B cell (primary cell): ENCODE measurements around the gene CRIP3. TPM values are rescaled to one million over a fixed set of nuclear protein-coding genes. Genes with fewer than 3 reads are reported as not detected.
"Not testable (repeated sequence)": the region's sequence is repeated elsewhere in the genome, so short reads cannot be mapped to it uniquely, and the experiment has no call there.

Experiments
- ATAC-seq: fragments of 200-7000 bp; cut with Tn5 transposase; one replicate; pipeline ENCODE4 v1.10.0; 2021; ENCODE audit warnings: low read depth, mild to moderate bottlenecking, moderate number of reproducible peaks, moderate library complexity
- CTCF ChIA-PET: fragments of 350-600 bp; sonication (Branson Sonifier 250); formaldehyde crosslinking; loops from one replicate; lab custom pipeline; 2021; ENCODE audit warnings: antibody characterized with exemption, inconsistent platforms; lab: Charles Lee
- POLR2A ChIA-PET: fragments of 350-600 bp; sonication (Branson Sonifier 250); formaldehyde crosslinking; loops from one replicate; lab custom pipeline; 2021; ENCODE audit warnings: antibody characterized with exemption; lab: Charles Lee
- DNase-seq: peaks from one replicate; pipeline ENCODE4 v3.0.0; 2013
- H2AFZ ChIP-seq: 2 replicates; pipeline ENCODE4 v1.6.1; 2012; ENCODE audit warnings: mild to moderate bottlenecking, low read depth, low read length; ENCODE audit not compliant: insufficient read depth, poor library complexity, severe bottlenecking
- H3K27ac ChIP-seq, 2 donors: 1 replicate in 1 of 2; 2 replicates in 1 of 2; pipeline ENCODE4 v1.5.1; 2012 to 2013; ENCODE audit warnings: low read length in 2 of 2, mild to moderate bottlenecking in 2 of 2, moderate library complexity in 1 of 2
- H3K27me3 ChIP-seq, 4 experiments: fragments of 200-600 bp in 1 of 4; sonication (generic) in 1 of 4; replicated peaks in 1 of 4; 1 replicate in 2 of 4; 2 replicates in 2 of 4; pipeline versions ENCODE4 v1.6.1 to v1.7.0; 2013 to 2016; ENCODE audit warnings: low read length in 3 of 4, mild to moderate bottlenecking in 2 of 4, mixed read lengths in 1 of 4, moderate library complexity in 1 of 4; ENCODE audit not compliant: insufficient read depth in 4 of 4, control insufficient read depth in 3 of 4; ENCODE audit errors: control extremely low read depth in 1 of 4
- H3K36me3 ChIP-seq, 2 experiments: replicated peaks in 1 of 2; 1 replicate in 1 of 2; 2 replicates in 1 of 2; pipeline versions ENCODE4 v1.6.1 to v1.7.1; 2013; ENCODE audit warnings: low read length in 1 of 2; ENCODE audit not compliant: insufficient read depth in 2 of 2, control insufficient read depth in 1 of 2; ENCODE audit errors: control extremely low read depth in 1 of 2, extremely low read depth in 1 of 2
- H3K4me1 ChIP-seq, 2 donors: fragments of 200-600 bp in 1 of 2; sonication (generic) in 1 of 2; 1 replicate in 1 of 2; 2 replicates in 1 of 2; pipeline versions ENCODE4 v1.5.1 to v1.6.1; 2013 to 2017; ENCODE audit warnings: low read length in 2 of 2; ENCODE audit not compliant: control insufficient read depth in 2 of 2, insufficient read depth in 2 of 2
- H3K4me2 ChIP-seq: replicated peaks from 2 replicates; pipeline ENCODE3; 2012; ENCODE audit warnings: mild to moderate bottlenecking, low read depth, low read length; ENCODE audit not compliant: poor library complexity, severe bottlenecking
- H3K4me3 ChIP-seq, 5 experiments: fragments of 200-600 bp in 1 of 5; sonication (generic) in 1 of 5; 1 replicate in 3 of 5; 2 replicates in 2 of 5; pipeline versions ENCODE4 v1.5.1 to v1.7.0; 2011 to 2016; ENCODE audit warnings: low read length in 4 of 5, mild to moderate bottlenecking in 4 of 5, low read depth in 2 of 5, control low read depth in 1 of 5, moderate library complexity in 1 of 5; ENCODE audit not compliant: insufficient read depth in 1 of 5; ENCODE audit errors: control extremely low read depth in 1 of 5, extremely low read depth in 1 of 5
- H3K79me2 ChIP-seq: fragments of 200-600 bp; sonication (generic); one replicate; pipeline ENCODE4 v1.6.0; 2016; ENCODE audit warnings: low read length; ENCODE audit not compliant: control insufficient read depth, insufficient read depth
- H3K9ac ChIP-seq: fragments of 200-600 bp; sonication (generic); 2 replicates; pipeline ENCODE4 v1.6.1; 2017; ENCODE audit warnings: mild to moderate bottlenecking, low read length, moderate library complexity
- H3K9me3 ChIP-seq, 3 donors: one replicate each; pipeline versions ENCODE4 v1.6.1 to v1.7.1; 2013; ENCODE audit warnings: low read length in 2 of 3; ENCODE audit not compliant: control insufficient read depth in 2 of 3, insufficient read depth in 1 of 3; ENCODE audit errors: control extremely low read depth in 1 of 3
- H4K20me1 ChIP-seq: 2 replicates; pipeline ENCODE4 v1.6.0; 2012; ENCODE audit warnings: mild to moderate bottlenecking, low read length; ENCODE audit not compliant: insufficient read depth, control insufficient read depth, poor library complexity, severe bottlenecking
- H3K27ac Mint-ChIP-seq: one replicate; pipeline ENCODE4 v1.8.0; 2021; ENCODE audit warnings: mixed read lengths
- H3K27me3 Mint-ChIP-seq: one replicate; pipeline ENCODE4 v1.8.0; 2021; ENCODE audit warnings: mixed read lengths
- H3K4me1 Mint-ChIP-seq: one replicate; pipeline ENCODE4 v1.8.0; 2021; ENCODE audit warnings: mixed read lengths
- H3K4me3 Mint-ChIP-seq: one replicate; pipeline ENCODE4 v1.8.0; 2021; ENCODE audit warnings: mixed read lengths
- H3K9me3 Mint-ChIP-seq: one replicate; pipeline ENCODE4 v1.8.0; 2022; ENCODE audit warnings: mixed read lengths; ENCODE audit not compliant: insufficient read depth
- EZH2 ChIP-seq: IDR thresholded peaks from 2 replicates; pipeline ENCODE4 v1.6.1; 2012; ENCODE audit warnings: borderline replicate concordance, low read depth, mild to moderate bottlenecking, moderate library complexity, low read length; ENCODE audit not compliant: insufficient read depth, poor library complexity, severe bottlenecking
- WGBS: methylation state at CpG from one replicate; pipeline ENCODE4 v1.1.5; 2013; ENCODE audit warnings: missing lambda C conversion rate; ENCODE audit not compliant: insufficient coverage; 5-methylcytosine and 5-hydroxymethylcytosine counted together
- intact Hi-C: fragments of 100-400 bp; cut with micrococcal nuclease; formaldehyde crosslinking; loops from one replicate; pipeline ENCODE4 v1.10.0; 2022
- polyA plus RNA-seq: library from polyadenylated mRNA; depleted of rRNA; stranded (reverse); fragments of >200 nt; gene quantifications from 2 replicates; pipeline ENCODE4 v1.2.3, GENCODE V29; 2012
- total RNA-seq, 2 donors: library from RNA; stranded (reverse); fragments of 120-200 nt in 1 of 2; gene quantifications; 1 replicate in 1 of 2; 2 replicates in 1 of 2; pipeline versions ENCODE4 v1.2.3 to v1.2.4, GENCODE V29; 2013 to 2022
- TF ChIP-seq, protein P1 (sequence below): fragments of 200-600 bp; IDR thresholded peaks from one replicate; pipeline ENCODE4 v1.8.0; 2022; ENCODE audit warnings: antibody characterized with exemption, mild to moderate bottlenecking

The CRIP3 gene
- total and polyA plus RNA-seq, 2 donors (not counting 1 experiment from before 2014, with no cell fraction given) = 25.8 to 64.6 TPM

DNA sequence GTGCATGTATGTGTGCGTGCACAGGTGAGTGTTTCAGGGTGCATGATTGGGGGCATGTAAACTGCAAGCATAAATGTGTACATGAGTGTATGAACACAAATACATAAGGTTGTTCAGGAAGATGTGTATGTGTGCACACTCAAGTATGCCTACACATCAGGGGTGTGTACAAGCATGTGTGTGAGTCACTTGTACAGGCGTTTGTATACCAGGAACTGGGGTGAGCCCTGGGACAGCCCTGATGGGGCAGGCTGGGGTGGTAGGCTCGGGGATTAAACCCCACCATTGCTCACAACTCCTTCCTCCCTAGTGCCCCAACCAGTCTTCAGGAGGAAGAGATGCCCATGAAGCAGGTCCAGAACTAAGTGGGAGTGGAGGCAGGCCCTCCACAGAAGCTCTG, 4.3 kb downstream of the CRIP3 start:
- no peak overlapping the region for H3K9ac ChIP-seq
- no peak for ATAC-seq
- peaks cover 21% of the 10 kb centered on the region for H3K4me1 Mint-ChIP-seq
- H3K36me3 ChIP-seq = peaks cover 0 to 2% of the 10 kb centered on the region in 2 experiments
- no peak overlapping the region for H3K4me3 Mint-ChIP-seq
- H3K27me3 ChIP-seq = no peaks in the 10 kb centered on the region
- no peaks in the 10 kb centered on the region for H3K9me3 Mint-ChIP-seq
- TF ChIP-seq EZH2 = no peak
- TF ChIP-seq, protein P1, sequence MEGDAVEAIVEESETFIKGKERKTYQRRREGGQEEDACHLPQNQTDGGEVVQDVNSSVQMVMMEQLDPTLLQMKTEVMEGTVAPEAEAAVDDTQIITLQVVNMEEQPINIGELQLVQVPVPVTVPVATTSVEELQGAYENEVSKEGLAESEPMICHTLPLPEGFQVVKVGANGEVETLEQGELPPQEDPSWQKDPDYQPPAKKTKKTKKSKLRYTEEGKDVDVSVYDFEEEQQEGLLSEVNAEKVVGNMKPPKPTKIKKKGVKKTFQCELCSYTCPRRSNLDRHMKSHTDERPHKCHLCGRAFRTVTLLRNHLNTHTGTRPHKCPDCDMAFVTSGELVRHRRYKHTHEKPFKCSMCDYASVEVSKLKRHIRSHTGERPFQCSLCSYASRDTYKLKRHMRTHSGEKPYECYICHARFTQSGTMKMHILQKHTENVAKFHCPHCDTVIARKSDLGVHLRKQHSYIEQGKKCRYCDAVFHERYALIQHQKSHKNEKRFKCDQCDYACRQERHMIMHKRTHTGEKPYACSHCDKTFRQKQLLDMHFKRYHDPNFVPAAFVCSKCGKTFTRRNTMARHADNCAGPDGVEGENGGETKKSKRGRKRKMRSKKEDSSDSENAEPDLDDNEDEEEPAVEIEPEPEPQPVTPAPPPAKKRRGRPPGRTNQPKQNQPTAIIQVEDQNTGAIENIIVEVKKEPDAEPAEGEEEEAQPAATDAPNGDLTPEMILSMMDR = no peak
- intact Hi-C loops = no loop called here
- no peak overlapping the region for H2AFZ ChIP-seq
- ChIA-PET CTCF (interaction anchor here (1.1 kb wide), 1 partner anchor 71 kb away, joined by 3 read pairs; no protein-coding TSS in a partner anchor), POLR2A (no interaction called here)
- H3K27ac Mint-ChIP-seq = no peak overlapping the region
- no peaks in the 10 kb centered on the region for H3K27me3 Mint-ChIP-seq
- DNase-seq = no peak
- peaks cover 15 to 19% of the 10 kb centered on the region in 2 donors for H3K4me1 ChIP-seq
- H4K20me1 ChIP-seq = peaks cover 8% of the 10 kb centered on the region
- H3K27ac ChIP-seq = no peak overlapping the region
- H3K4me2 ChIP-seq = no peak overlapping the region
- no peaks in the 10 kb centered on the region for H3K9me3 ChIP-seq
- WGBS = 100% methylated on average over 1 of the region's 3 CpGs
- H3K79me2 ChIP-seq = peaks cover 8% of the 10 kb centered on the region
- no peak overlapping the region for H3K4me3 ChIP-seq

DNA sequence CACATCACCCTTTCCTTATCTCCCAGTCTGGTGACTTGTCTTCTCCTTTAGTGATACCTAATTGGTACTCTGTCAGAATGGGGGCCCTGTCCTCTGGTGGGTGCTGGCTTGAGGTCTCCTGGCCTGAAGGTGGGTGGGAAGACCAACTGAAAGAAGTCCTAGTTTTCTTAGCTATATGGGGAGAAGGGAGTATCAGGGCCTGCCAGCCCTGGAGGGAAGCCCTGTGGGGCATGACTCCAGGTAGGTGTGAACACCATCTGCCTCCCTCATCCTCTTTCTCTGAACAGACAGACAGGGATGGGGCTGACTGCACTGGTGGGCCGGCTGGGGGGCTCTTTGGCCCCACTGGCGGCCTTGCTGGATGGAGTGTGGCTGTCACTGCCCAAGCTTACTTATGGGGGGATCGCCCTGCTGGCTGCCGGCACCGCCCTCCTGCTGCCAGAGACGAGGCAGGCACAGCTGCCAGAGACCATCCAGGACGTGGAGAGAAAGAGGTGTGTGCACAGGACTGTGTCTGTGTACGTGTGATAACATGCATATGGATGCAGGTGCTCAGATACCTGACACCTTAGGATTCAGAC, 4.8 kb downstream of the CRIP3 start:
- peaks cover 3% of the 10 kb centered on the region for H3K79me2 ChIP-seq
- H3K27me3 Mint-ChIP-seq = peaks cover 1% of the 10 kb centered on the region
- no peak overlapping the region for H3K27ac ChIP-seq
- H3K27me3 ChIP-seq = no peaks in the 10 kb centered on the region
- no peak overlapping the region for H3K4me3 Mint-ChIP-seq
- no peaks in the 10 kb centered on the region for H3K9me3 Mint-ChIP-seq
- WGBS = 88% methylated on average over 8 of the region's 8 CpGs
- peaks cover 16% of the 10 kb centered on the region for H3K4me1 Mint-ChIP-seq
- peaks cover 0 to 2% of the 10 kb centered on the region in 2 experiments for H3K36me3 ChIP-seq
- no peak overlapping the region for H3K27ac Mint-ChIP-seq
- no peak overlapping the region for H3K9ac ChIP-seq
- CTCF ChIA-PET = no interaction called here
- no peak for DNase-seq
- peaks cover 11 to 14% of the 10 kb centered on the region in 2 donors for H3K4me1 ChIP-seq
- H3K4me2 ChIP-seq = no peak overlapping the region
- no peaks in the 10 kb centered on the region for H3K9me3 ChIP-seq
- H4K20me1 ChIP-seq = peaks cover 8% of the 10 kb centered on the region
- ATAC-seq = no peak
- intact Hi-C loops = no loop called here
- no peak overlapping the region for H3K4me3 ChIP-seq
- no peak for TF ChIP-seq EZH2
- TF ChIP-seq, protein P1 = no peak
- H2AFZ ChIP-seq = no peak overlapping the region
- POLR2A ChIA-PET = no interaction called here

DNA sequence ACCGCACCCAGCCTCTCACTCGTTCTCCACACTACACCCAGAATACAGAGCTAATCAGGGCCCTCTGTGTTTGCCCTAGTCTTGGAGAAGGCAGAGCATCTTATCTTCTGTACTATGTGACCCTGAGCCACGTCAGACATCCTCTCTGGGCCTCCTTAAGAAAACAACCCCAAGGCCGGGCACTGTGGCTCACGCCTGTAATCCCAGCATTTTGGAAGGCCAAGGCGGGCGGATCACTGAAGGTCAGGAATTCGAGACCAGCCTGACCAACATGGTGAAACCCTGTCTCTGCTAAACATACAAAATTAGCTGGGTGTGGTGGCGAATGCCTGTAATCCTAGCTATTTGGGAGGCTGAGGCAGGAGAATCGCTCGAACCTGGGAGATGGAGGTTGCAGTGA, 5.6 kb downstream of the CRIP3 start:
- H3K4me1 ChIP-seq, H3K9ac ChIP-seq, H3K4me2 ChIP-seq, CTCF ChIA-PET, DNase-seq, H3K27ac Mint-ChIP-seq, H3K79me2 ChIP-seq, POLR2A ChIA-PET, H3K36me3 ChIP-seq, ATAC-seq, H3K27ac ChIP-seq, H3K9me3 ChIP-seq, H4K20me1 ChIP-seq, H3K27me3 Mint-ChIP-seq, intact Hi-C loops, H2AFZ ChIP-seq, H3K4me3 ChIP-seq, H3K9me3 Mint-ChIP-seq, H3K27me3 ChIP-seq, H3K4me3 Mint-ChIP-seq, H3K4me1 Mint-ChIP-seq: not testable (repeated sequence)
- WGBS = 97% methylated on average over 5 of the region's 11 CpGs
